IMR-90 (cell line): Measurements from ENCODE around the gene IRAK4. TPM values are rescaled to one million over a fixed set of nuclear protein-coding genes. Genes with fewer than 3 reads are reported as not detected.

Experiments used
- ATAC-seq: fragments of 200-7000 bp; cut with Tn5 transposase; 2 replicates; pipeline ENCODE4 v1.9.1; 2020; ENCODE audit warnings: low read depth, mild to moderate bottlenecking, moderate library complexity
- BruUV-seq: library from RNA; stranded (reverse); fragments of 400-500 nt; replicated peaks from 2 replicates; lab custom pipeline; 2021; lab: Mats Ljungman, UMichigan
- CTCF ChIA-PET: fragments of 300-600 bp; formaldehyde crosslinking; extraction: SDS; loops from one replicate; lab custom pipeline; 2021; ENCODE audit warnings: antibody characterized with exemption; lab: Yijun Ruan, JAX
- POLR2A ChIA-PET: fragments of 300-600 bp; sonication (Branson Sonifier 250); formaldehyde crosslinking; loops from one replicate; lab custom pipeline; 2022; ENCODE audit warnings: antibody characterized with exemption; ENCODE audit not compliant: unreplicated experiment; lab: Charles Lee
- DNase-seq: peaks from one replicate; pipeline ENCODE4 v3.0.0; 2013
- H2AFZ ChIP-seq: replicated peaks from 2 replicates; pipeline ENCODE3; 2013; ENCODE audit warnings: low read length, mild to moderate bottlenecking; ENCODE audit not compliant: poor library complexity
- H2AK5ac ChIP-seq: 2 replicates; pipeline ENCODE4 v1.6.1; 2013; ENCODE audit warnings: low read depth, low read length, inconsistent platforms
- H2AK9ac ChIP-seq: replicated peaks from 2 replicates; pipeline ENCODE3; 2013; ENCODE audit warnings: mild to moderate bottlenecking, low read depth, low read length, moderate library complexity; ENCODE audit not compliant: poor library complexity
- H2BK120ac ChIP-seq: 2 replicates; pipeline ENCODE4 v1.6.1; 2013; ENCODE audit warnings: low read depth, low read length, inconsistent platforms
- H2BK15ac ChIP-seq: 3 replicates; pipeline ENCODE4 v1.6.1; 2013; ENCODE audit warnings: low read depth, low read length, inconsistent platforms
- H2BK20ac ChIP-seq: 2 replicates; pipeline ENCODE4 v1.6.1; 2013; ENCODE audit warnings: low read depth, mild to moderate bottlenecking, inconsistent platforms, low read length, moderate library complexity
- H2BK5ac ChIP-seq: 2 replicates; pipeline ENCODE4 v1.6.1; 2013; ENCODE audit warnings: mild to moderate bottlenecking, low read depth, low read length, inconsistent platforms; ENCODE audit not compliant: poor library complexity, severe bottlenecking
- H3K14ac ChIP-seq: replicated peaks from 2 replicates; pipeline ENCODE4 v1.6.1; 2013; ENCODE audit warnings: low read depth, low read length, inconsistent platforms
- H3K18ac ChIP-seq: 2 replicates; pipeline ENCODE4 v1.6.1; 2013; ENCODE audit warnings: low read depth, low read length, control low read depth
- H3K23ac ChIP-seq: 2 replicates; pipeline ENCODE4 v1.6.1; 2013; ENCODE audit warnings: low read depth, low read length, inconsistent platforms
- H3K27ac ChIP-seq: 2 replicates; pipeline ENCODE4 v1.5.1; 2013; ENCODE audit warnings: mild to moderate bottlenecking, control low read depth, low read length; ENCODE audit not compliant: insufficient read depth
- H3K27me3 ChIP-seq: 2 replicates; pipeline ENCODE4 v1.6.1; 2013; ENCODE audit warnings: low read length; ENCODE audit not compliant: control insufficient read depth, insufficient read depth
- H3K36me3 ChIP-seq: 2 replicates; pipeline ENCODE4 v1.6.1; 2013; ENCODE audit warnings: low read length, mixed read lengths; ENCODE audit not compliant: control insufficient read depth, insufficient read depth
- H3K4ac ChIP-seq: 2 replicates; pipeline ENCODE4 v1.6.1; 2013; ENCODE audit warnings: low read depth, low read length, inconsistent platforms
- H3K4me1 ChIP-seq: 2 replicates; pipeline ENCODE4 v1.6.1; 2013; ENCODE audit warnings: low read length, mixed read lengths; ENCODE audit not compliant: control insufficient read depth, insufficient read depth
- H3K4me2 ChIP-seq: 2 replicates; pipeline ENCODE4 v1.6.1; 2013; ENCODE audit warnings: low read depth, mild to moderate bottlenecking, control low read depth, low read length, moderate library complexity
- H3K4me3 ChIP-seq: 2 replicates; pipeline ENCODE4 v1.5.1; 2013; ENCODE audit warnings: low read depth, mild to moderate bottlenecking, control low read depth, low read length, moderate library complexity; ENCODE audit not compliant: insufficient read depth
- H3K56ac ChIP-seq: 2 replicates; pipeline ENCODE4 v1.6.1; 2013; ENCODE audit warnings: low read length, inconsistent platforms; ENCODE audit not compliant: insufficient read depth; ENCODE audit errors: extremely low read depth
- H3K79me1 ChIP-seq, 2 experiments: 2 replicates each; pipeline ENCODE4 v1.6.1; 2013; ENCODE audit warnings: low read length in 2 of 2, inconsistent platforms in 1 of 2, low read depth in 1 of 2
- H3K9ac ChIP-seq: 2 replicates; pipeline ENCODE4 v1.6.1; 2013; ENCODE audit warnings: low read depth, low read length, control low read depth
- H3K9me1 ChIP-seq: 2 replicates; pipeline ENCODE4 v1.6.1; 2013; ENCODE audit warnings: low read length, inconsistent platforms; ENCODE audit not compliant: insufficient read depth
- H3K9me3 ChIP-seq: 2 replicates; pipeline ENCODE4 v1.6.1; 2013; ENCODE audit warnings: low read length; ENCODE audit not compliant: control insufficient read depth, insufficient read depth
- H4K20me1 ChIP-seq: 2 replicates; pipeline ENCODE4 v1.6.1; 2013; ENCODE audit warnings: low read length, inconsistent platforms; ENCODE audit not compliant: insufficient read depth
- H4K5ac ChIP-seq: 2 replicates; pipeline ENCODE4 v1.6.1; 2013; ENCODE audit warnings: mild to moderate bottlenecking, low read depth, low read length, control low read depth
- H4K8ac ChIP-seq, 2 experiments: 2 replicates each; pipeline ENCODE4 v1.6.1; 2013; ENCODE audit warnings: low read depth in 2 of 2, low read length in 2 of 2, control low read depth in 1 of 2, inconsistent platforms in 1 of 2
- H4K91ac ChIP-seq: 2 replicates; pipeline ENCODE4 v1.6.1; 2013; ENCODE audit warnings: low read depth, low read length, inconsistent platforms; ENCODE audit not compliant: insufficient read depth
- MXI1 ChIP-seq: IDR thresholded peaks from 2 replicates; pipeline ENCODE4 v1.6.1; 2012; ENCODE audit warnings: low read depth, mild to moderate bottlenecking, low read length, moderate library complexity, borderline replicate concordance
- RAD21 ChIP-seq: IDR thresholded peaks from 2 replicates; pipeline ENCODE4 v1.6.1; 2012; ENCODE audit warnings: low read length, improper control_type of control experiment
- RCOR1 ChIP-seq: IDR thresholded peaks from 2 replicates; pipeline ENCODE4 v1.6.1; 2012; ENCODE audit warnings: mild to moderate bottlenecking, low read length, improper control_type of control experiment; ENCODE audit not compliant: insufficient replicate concordance
- SMC3 ChIP-seq: fragments of 150-350 bp; IDR thresholded peaks from 2 replicates; pipeline ENCODE4 v1.6.1; 2016; ENCODE audit warnings: low read depth, mild to moderate bottlenecking, antibody characterized with exemption, low read length, moderate library complexity
- WGBS, 2 experiments: methylation state at CpG; one replicate each; pipeline versions ENCODE4 v1.1.5 to v1.1.7; 2013; ENCODE audit warnings: missing lambda C conversion rate in 2 of 2; ENCODE audit not compliant: insufficient read length in 1 of 2; ENCODE audit errors: extremely low coverage in 2 of 2; 5-methylcytosine and 5-hydroxymethylcytosine counted together
- dilution Hi-C: fragments of 300-500 bp; cut with HindIII; formaldehyde crosslinking; loops from one replicate; pipeline ENCODE4 v1.14.3; 2018; ENCODE audit warnings: low sequenced_read_pairs; ENCODE audit not compliant: unreplicated experiment
- in situ Hi-C: fragments of 300-500 bp; cut with MboI; formaldehyde crosslinking; loops from 3 replicates; pipeline ENCODE4 v1.14.3; 2019; ENCODE audit warnings: low sequenced_read_pairs, inconsistent platforms, mixed read lengths
- intact Hi-C: fragments of 100-400 bp; cut with micrococcal nuclease; formaldehyde crosslinking; loops from 2 replicates; pipeline ENCODE4 v1.10.0; 2022
- polyA plus RNA-seq, 3 experiments: library from polyadenylated mRNA; depleted of rRNA; stranded (reverse); fragments of >200 nt; gene quantifications; 2 replicates each; pipeline ENCODE4 v1.2.3, GENCODE V29; 2012; ENCODE audit warnings: low replicate concordance in 1 of 3
- total RNA-seq: library from RNA; depleted of rRNA; stranded (reverse); fragments of >200 nt; gene quantifications from 2 replicates; pipeline ENCODE4 v1.2.3, GENCODE V29; 2012

The IRAK4 gene
- total and polyA plus RNA-seq, 2 of the 4 experiments (the other 2 are of a cell fraction) = 12.6 to 27.6 TPM

GRCh38 chr12:43760396-43760795 lies 1.6 kb downstream of the IRAK4 start:
- Histone ChIP-seq H4K8ac (no peak overlapping the region), H3K27me3 (no peaks in the 10 kb centered on the region), H3K27ac (no peak overlapping the region), H3K9me1 (peaks cover 6% of the 10 kb centered on the region; the same call in 1 of the 2 replicates), H4K5ac (no peak overlapping the region), H3K9ac (no peak overlapping the region), H2AK9ac (peak overlapping the region; percentile 51), H4K91ac (no peak overlapping the region), H2AK5ac (peak overlapping the region; percentile 39; the same call in 1 of the 2 replicates), H2AFZ (no peak overlapping the region), H3K14ac (0 out of 2 replicates have a peak overlapping the region, but pooled peaks have one; percentile 0), H3K79me1 (peaks cover 34 to 41% of the 10 kb centered on the region in 2 experiments), H3K36me3 (no peaks in the 10 kb centered on the region), H4K20me1 (no peaks in the 10 kb centered on the region), H3K23ac (0 out of 2 replicates have a peak overlapping the region, but pooled peaks have one; percentile 62), H3K9me3 (no peaks in the 10 kb centered on the region), H3K18ac (no peak overlapping the region), H3K4ac (no peak overlapping the region), H2BK120ac (no peak overlapping the region), H3K4me3 (no peak overlapping the region), H2BK20ac (no peak overlapping the region), H2BK15ac (no peak overlapping the region), H3K56ac (no peak overlapping the region), H3K4me2 (peak overlapping the region; percentile 33), H3K4me1 (peaks cover 12% of the 10 kb centered on the region), H2BK5ac (no peak overlapping the region)
- in situ Hi-C loops = no loop called here
- dilution Hi-C loops = no loop called here
- ATAC-seq = no peak
- CTCF ChIA-PET = no interaction called here
- no peak for DNase-seq
- POLR2A ChIA-PET = no interaction called here
- 67% methylated on average over 1 of the region's 2 CpGs; no CpG with 5 or more reads in 1 of the 2 experiments for WGBS, 2 experiments
- intact Hi-C loops = no loop called here
- no TSS peak for BruUV-seq
- TF ChIP-seq SMC3 = no peak
- no peak for TF ChIP-seq RCOR1
- TF ChIP-seq MXI1 = no peak
- no peak for TF ChIP-seq RAD21
